ENCODE results near the gene KDM3A.

KDM3A gene

DNA sequence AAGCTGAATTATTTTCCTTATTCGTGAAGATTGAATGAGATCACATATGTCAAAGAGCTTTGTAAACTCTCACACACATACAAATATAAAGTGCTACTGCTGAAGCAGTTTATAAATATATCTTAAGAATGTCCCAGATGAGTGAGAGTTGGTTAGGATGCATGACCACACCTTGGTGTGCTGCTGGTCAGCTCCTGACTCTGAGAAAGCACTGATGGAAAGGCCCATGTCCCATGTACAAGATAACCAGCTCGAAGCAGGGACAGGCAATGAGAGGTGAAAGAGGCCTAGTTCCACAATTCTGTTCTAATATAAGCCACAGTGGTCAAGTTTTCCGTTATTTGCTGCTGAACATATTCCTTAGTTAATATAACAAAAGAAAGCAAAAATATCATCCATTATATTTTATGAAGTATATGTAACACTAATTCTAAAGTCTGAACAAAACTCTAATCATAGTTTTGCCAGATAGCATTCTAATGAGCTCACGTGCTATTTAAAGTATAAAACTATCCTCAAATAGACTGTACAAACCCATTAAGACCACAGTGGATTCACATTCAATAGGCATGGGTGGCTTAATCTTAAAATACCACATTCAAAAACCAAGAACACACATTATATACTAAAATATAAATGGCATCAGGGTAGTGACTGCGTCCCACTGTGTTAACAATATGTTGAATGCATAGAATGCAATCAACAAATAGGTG, 72.9 kb downstream of the KDM3A start:
- DNase-seq (ENCODE audit: low read depth), result no peak

DNA sequence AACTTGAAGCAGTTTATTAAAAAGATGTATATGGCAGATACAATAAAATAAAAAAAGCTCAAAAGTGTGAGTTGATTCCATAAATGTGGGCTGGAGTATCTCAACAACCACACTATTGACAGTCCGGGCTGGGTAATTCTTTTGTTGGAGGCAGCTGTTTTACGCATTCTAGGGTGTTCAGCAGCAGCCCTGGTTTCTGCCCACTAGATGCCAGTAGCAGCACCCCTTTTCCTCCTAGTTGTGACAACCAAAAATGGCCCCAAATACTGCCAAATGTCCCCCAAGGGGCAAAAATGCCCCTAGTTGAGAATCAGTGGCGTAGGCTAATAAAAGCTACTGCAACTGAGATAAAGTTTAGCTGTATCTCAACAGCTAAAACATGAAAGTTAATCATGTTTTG, 77.3 kb downstream of the KDM3A start:
- DNase-seq (ENCODE audit: low read depth), result peak; percentile 10

DNA sequence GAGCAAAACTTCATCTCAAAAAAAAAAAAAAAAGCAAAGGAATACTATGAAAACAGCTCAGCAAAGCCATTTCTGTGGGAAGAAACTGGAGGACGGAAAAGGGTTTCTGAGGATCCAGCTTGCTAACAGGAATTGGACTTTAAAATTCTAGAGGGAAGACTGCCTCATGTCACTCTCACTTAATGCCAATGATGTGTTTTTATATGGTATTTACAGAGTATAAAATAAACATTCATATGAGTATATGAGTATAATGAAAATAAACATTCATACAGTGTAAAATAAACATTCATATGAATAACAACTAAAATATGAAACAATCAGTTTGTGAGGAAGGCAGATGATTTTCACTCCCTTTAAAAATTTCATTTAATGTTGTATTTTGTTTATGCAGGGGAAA, 78.2 kb downstream of the KDM3A start:
- no peak for DNase-seq (ENCODE audit: low read depth)

DNA sequence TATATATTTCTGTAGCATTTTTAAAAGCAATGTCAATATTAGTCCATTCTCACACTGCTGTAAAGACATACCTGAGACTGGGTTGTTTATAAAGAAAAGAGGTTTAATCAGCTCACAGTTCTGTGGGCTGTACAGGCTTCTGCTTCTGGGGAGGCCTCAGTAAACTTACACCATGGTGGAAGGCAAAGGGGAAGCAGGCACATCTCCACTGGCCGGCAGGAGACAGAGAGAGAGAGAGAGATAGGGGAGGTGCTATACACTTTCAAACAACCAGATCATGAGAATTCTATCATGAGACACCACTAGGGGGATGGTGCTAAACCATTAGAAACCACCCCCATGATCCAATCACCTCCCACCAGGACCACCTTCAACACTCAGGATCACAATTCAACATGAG, 79.0 kb downstream of the KDM3A start:
- no peak for DNase-seq (ENCODE audit: low read depth)

DNA sequence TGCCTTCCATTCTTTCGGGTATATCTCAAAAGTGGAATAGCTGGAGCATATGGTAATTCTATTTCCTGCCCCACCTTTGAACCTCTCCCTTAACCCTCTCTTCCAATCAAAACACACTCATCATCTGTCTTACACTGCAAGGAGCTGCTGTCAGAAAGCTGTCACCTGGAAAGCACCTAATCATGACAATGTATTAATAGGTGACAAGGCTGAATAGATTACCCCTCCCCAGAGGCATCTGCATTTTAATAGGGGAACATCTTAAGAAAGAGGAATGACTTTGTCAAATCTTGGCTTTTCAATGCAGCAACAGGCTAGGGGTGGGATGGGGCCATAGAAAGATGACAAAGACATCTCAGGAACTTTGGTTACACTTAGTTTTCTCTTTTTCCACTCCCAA, 80.8 kb downstream of the KDM3A start:
- DNase-seq (ENCODE audit: low read depth), result no peak

DNA sequence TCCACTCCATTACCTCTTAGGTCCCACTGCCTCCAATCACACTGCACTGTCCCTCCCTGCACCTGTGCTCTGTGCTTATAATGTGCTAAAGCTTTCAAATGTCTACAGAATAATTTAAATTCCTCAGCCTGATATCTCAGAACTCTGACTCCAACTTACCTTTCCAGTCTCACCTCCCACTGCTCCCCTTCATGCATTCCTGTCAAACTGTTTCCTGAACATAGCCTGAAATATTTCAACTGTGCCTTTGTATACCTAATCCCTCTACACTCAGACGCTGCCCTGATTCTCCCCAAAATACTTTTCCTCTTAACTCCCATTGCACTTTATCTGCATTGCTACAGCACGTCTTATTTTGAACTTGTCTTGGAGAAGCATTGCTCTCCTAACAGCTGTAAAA, 81.5 kb downstream of the KDM3A start:
- DNase-seq (ENCODE audit: low read depth), result no peak

DNA sequence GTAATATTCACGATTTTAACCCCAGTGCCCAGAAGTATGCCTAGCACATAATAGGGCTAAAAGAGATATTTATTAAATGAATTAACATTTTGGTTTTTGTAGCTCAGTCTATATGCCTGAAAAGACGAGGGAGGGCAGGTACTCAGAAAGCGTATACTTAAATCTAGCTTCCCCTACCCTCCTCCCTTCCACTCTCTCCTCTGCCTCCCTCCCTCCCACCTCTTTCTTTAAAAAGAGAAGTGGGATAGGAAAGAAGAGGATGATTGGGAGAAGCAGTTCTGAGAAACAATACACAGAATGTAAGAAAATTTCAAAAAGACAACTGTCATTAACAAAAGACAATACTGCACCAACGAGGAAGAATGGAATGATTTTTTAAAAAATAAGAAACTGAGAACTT, 82.3 kb downstream of the KDM3A start:
- no peak for DNase-seq (ENCODE audit: low read depth)

DNA sequence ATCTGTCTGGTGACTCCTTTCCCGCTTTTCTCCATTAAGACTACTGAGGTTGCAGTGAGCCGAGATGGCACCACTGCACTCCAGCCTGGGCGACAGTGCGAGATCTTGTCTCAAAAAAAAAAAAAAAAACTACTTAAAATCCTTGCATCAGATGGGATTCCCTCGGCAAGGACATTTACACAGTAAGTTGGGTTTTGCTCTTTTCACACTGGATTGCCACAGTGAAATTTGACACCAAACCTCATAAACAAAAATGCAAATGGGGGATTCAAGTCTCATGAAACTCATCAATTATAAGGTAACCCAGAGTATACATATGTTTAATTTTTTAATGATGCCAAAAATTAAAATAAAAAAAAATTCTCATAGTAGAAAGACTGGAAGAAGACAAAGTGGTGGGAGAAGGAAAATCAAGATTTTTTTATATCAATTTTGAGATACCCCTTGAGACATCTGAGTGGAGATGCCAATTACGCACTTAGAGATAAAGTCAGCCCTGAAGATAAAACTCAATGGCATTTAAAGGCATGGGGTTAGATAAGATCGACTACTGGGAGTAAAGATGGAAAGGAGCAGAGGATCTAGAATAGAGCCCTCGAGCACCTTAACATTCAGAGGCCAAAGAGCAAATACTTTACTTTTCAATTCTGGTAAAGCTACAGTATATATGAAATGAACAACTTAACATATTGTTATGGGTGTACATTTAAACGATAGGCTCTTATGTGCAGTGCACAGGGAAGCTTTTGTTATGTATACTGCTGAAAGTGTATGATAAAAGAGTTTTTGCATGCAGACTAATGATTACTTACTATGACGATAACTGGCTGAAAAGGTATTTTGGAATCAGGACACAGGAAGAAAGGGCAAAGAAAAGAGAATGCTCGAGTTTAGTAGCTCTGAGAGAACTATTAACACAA, 84.5 kb downstream of the KDM3A start:
- DNase-seq (ENCODE audit: low read depth), result no peak

DNA sequence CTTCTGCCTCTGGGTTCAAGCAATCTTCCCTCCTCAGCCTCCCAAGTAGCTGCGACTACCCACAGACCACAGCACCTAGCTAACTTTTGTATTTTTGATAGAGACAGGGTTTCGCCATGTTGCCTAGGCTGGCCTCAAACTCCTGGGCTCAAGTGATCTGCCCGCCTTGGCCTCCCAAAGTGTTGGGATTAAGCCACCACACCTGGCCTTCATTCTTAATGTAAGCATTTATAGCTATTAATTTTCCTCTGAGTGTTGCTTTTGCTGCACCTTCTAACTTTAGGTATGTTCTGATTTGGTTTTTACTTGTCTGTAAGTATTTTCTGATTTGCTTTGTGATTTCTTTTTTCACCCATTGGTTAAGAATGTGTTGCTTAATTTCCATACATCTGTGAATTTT, 92.4 kb downstream of the KDM3A start:
- no peak for DNase-seq (ENCODE audit: low read depth)

DNA sequence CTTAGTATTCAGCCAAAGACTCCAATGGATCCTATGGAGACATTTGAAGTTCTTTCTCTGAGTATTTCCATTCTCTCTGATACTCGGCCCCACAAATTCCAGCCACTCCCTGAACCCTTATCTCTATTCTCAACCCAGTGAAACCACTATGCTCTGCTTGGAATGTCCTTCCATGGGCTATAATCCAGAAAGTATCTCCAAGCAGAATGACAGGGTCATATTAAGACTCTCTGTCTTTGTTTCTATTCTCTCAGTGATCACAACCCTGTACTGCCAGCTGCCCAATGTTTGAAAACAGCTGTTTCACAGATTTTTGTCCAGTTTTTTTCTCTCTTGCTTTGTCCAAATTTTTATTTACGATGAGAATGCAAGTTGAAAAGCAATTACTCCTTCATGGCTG, 100.2 kb downstream of the KDM3A start:
- no peak for DNase-seq (ENCODE audit: low read depth)
